ENCODE data around the gene DHRS7B.
"Not testable (repeated sequence)": the region's sequence is repeated elsewhere in the genome, so short reads cannot be mapped to it uniquely, and the experiment has no call there.

The DHRS7B gene

DNA sequence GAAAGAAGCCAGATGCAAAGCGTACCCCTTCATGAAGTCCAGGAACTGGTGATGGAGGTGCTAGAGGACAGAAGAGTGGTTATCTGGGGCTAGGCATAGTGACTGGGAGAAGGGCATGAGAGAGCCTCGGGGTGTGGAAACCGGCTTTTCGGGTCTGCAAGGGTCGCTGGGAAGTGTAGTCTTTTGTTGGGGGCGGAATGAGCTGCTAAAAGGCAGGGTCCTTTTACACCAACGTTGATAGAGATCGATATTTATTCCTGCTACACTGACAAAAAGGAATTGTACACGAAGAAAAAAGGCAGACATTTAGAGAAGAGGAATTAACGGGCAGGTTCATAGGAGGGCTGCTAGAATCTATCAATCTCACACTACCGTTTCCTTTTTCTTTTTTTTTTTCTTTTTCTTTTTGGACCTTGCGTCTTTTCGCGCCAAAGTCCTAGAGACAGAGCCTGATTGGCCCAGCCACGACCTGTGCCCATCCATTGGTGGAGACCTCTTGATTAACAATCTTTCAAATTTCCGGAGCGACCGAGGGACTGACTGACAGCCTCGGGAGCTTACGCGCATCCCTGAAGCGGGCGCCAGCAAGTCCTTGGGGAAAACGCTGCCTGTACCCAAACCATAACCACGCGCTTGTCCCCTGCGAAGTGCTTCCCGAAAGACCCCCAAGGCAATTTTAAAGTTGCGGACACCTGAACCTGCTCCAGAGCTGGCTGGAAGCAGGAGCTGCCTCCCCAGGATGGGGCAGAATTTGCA, 27.7 kb upstream of the DHRS7B start:
- peak overlapping the region; percentile 85 for H3K4me3 ChIP-seq (ENCODE audit: control insufficient read depth, low read depth, low read length)
- peak; percentile 83 for DNase-seq (ENCODE audit: low read depth)
- no peak for TF ChIP-seq CTCF (conservative IDR thresholded peaks at IDR 0.05; ENCODE audit: control insufficient read depth, insufficient read depth, low read depth, low read length)

DNA sequence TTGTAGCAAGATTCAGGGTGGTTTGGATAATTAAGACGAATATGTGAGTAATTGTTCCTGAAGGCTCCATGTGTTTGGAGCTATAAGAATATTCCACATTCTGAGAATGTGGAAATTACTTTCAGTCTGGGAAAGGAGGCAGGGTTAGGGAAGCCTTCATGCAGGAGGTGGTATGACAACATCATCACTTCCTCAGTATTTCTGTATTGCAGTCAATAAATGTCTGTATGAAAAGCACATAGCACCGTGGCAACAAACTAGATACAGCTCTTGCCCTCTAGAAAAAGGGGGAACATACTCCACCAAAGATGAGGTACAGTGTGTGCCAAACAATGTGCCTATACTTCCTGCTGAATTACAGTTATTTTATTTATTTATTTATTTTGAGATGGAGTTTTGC, 26.1 kb upstream of the DHRS7B start:
- TF ChIP-seq CTCF (conservative IDR thresholded peaks at IDR 0.05; ENCODE audit: control insufficient read depth, insufficient read depth, low read depth, low read length): no peak
- DNase-seq (ENCODE audit: low read depth): no peak

DNA sequence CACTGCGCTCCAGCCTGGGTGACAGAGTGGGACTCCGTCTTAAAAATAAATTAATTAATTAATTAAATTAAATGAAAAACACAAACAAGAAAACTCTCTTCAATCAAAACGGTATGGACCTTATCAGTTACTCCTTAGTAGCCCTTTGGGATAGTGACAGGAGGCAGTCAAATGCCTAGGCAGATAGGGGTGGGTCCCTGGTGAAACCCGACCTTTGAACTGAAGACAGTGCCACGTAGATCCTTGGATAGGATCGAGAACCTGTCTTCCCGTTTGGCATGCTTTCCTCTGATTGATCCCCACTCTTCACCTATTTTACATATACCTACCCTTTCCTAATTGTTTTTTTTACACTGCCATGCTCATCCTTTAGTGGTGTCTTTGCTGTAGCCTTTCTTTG, 22.2 kb upstream of the DHRS7B start:
- DNase-seq (ENCODE audit: low read depth): no peak
- no peak overlapping the region for H3K4me3 ChIP-seq (ENCODE audit: control insufficient read depth, low read depth, low read length)
- TF ChIP-seq CTCF (conservative IDR thresholded peaks at IDR 0.05; ENCODE audit: control insufficient read depth, insufficient read depth, low read depth, low read length): no peak

More for the DNA sequence above, 26.1 kb upstream of the DHRS7B start:
- H3K4me3 ChIP-seq (ENCODE audit: control insufficient read depth, low read depth, low read length): no peak overlapping the region

- no peak for TF ChIP-seq CTCF (conservative IDR thresholded peaks at IDR 0.05; ENCODE audit: control insufficient read depth, insufficient read depth, low read depth, low read length)
- H3K4me3 ChIP-seq (ENCODE audit: control insufficient read depth, low read depth, low read length): no peak overlapping the region
- no peak for DNase-seq (ENCODE audit: low read depth)
Measured at GRCh38 chr17:21105064-21105894, 21.5 kb upstream of the DHRS7B start.

GRCh38 chr17:21106316-21106715, 20.4 kb upstream of the DHRS7B start:
- no peak for TF ChIP-seq CTCF (conservative IDR thresholded peaks at IDR 0.05; ENCODE audit: control insufficient read depth, insufficient read depth, low read depth, low read length)
- DNase-seq (ENCODE audit: low read depth): no peak

DNA sequence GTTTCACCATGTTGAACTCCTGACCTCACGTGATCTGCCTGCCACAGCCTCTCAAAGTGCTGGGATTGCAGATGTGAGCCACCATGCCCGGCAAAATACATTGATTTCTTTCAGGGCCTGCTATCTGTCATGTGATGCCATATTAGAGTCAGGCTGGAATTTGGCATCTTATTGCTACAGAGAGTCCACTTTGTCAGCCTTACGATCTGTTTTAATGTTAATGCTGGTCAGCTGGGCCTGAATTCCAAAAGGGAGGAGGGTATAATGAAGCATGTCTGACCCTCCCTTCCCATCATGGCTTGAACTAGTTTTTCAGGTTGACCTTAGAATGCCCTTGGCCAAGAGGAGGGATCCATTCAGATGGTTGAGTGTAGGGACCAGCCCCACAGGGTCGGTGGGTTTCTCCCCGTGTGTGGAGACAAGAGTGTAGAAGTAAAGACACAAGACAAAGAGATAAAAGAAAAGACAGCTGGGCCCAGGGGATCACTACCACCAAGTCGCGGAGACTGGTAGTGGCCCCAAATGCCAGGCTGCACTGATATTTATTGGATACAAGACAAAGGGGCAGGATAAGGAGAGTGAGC, 19.6 kb upstream of the DHRS7B start:
- not testable (repeated sequence) for DNase-seq (ENCODE audit: low read depth); H3K4me3 ChIP-seq (ENCODE audit: control insufficient read depth, low read depth, low read length)

More at GRCh38 chr17:21106316-21106715, 20.4 kb upstream of the DHRS7B start:
- H3K4me3 ChIP-seq (ENCODE audit: control insufficient read depth, low read depth, low read length): no peak overlapping the region

- DNase-seq (ENCODE audit: low read depth): no peak
- H3K4me3 ChIP-seq (ENCODE audit: control insufficient read depth, low read depth, low read length): no peak overlapping the region
- TF ChIP-seq CTCF (conservative IDR thresholded peaks at IDR 0.05; ENCODE audit: control insufficient read depth, insufficient read depth, low read depth, low read length): no peak
Measured at GRCh38 chr17:21108651-21109050, 18.1 kb upstream of the DHRS7B start.
